Smooth muscle cell of the brain vasculature (primary cell): ENCODE measurements around the gene MINDY2.
"Not testable (repeated sequence)": the region's sequence is repeated elsewhere in the genome, so short reads cannot be mapped to it uniquely, and the experiment has no call there.

ENCODE experiments used
- DNase-seq: peaks from one replicate; pipeline ENCODE4 v3.0.0-alpha.2; 2012; ENCODE audit warnings: low read depth, low spot score

MINDY2 gene

DNA sequence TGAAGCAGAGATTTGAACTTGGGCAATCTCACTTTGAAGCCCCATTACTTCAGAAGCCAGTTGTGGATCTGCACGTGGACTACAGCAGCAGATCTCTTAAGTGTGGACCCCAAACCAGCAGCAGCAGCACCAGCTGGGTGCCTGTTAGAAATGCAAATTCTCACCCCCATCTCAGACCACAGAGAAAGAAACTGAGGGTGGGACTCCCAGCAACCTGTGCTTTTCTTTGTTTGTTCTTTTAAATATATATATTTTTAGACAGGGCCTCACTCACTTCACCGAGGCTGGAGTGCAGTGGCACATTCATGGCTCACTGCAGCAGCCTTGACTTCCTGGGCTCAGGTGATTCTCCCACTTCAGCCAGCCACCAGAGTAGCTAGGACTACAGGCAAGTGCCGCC, 109.2 kb downstream of the MINDY2 start:
- DNase-seq, result no peak

DNA sequence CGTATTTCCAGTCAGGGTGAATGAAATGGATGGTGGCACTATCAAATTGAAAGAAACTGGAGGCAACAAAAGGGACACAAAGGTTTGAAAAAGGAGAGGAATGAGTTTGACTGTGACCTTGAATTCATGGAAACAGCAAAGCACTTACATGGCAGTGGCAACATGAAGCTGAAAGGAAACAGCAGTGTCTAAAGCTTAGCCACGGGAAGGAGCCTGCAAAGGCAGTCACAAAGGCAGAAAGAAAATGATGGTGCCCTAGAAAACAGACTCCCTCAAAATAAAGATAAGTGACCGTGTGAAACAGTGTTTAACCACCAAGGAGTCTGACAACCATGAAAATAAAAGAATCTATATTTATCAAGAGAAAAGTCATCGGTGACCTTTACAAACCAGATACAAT, 111.1 kb downstream of the MINDY2 start:
- DNase-seq, result no peak

DNA sequence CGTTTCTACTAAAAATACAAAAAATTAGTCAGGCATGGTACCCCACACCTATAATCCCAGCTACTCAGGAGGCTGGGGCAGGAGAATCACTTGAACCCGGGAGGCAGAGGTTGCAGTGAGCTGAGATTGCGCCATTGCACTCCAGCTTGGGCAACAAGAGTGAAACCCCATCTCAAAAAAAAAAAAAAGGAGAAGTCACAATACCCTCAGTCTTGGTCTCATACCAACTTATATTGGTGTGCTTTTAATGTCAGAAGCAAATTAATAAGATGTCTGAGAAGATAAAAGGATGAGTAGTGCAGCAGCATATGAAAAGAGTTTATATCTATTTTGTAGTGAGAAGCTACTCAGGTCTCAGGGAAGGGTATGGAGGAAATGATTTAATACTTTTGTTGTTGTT, 112.8 kb downstream of the MINDY2 start:
- DNase-seq, result not testable (repeated sequence)

DNA sequence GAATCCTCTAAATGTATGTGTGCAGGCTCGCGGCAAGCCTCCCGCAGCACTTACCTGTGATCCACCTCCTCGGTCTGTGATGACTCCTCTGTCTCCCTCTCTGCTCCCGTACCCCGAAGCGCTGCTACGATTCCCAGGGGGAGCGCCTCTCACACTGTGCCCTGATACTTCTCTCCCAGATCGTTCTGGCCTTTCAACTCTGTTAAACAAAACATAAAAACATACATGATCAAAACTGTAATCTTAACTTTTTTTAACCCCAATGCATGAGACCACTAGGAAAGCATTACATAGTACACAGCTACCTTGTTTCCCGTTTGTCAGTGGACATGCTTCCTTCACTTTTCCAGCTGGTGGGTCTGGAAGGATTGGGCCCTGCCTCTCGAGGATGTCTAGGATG, 115.8 kb downstream of the MINDY2 start:
- no peak for DNase-seq

DNA sequence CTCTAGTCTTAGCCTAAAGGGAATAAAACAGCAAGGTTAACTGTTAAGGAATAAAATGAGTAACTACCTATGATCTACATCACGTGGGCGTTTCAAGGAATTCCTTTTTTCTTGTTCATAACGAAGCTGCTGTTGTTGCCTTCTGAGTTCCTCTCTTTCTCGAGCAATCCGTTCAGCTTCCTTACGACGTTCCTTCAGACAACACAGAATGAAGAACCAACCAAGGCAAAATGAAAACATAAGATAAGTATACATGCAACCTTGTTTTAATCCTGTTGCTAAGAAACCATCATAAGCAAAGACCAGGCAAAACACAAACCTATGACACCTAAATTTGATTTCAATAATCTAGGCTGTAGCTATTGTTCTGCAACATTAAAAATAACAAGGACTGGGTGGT, 118.3 kb downstream of the MINDY2 start:
- DNase-seq, result no peak

DNA sequence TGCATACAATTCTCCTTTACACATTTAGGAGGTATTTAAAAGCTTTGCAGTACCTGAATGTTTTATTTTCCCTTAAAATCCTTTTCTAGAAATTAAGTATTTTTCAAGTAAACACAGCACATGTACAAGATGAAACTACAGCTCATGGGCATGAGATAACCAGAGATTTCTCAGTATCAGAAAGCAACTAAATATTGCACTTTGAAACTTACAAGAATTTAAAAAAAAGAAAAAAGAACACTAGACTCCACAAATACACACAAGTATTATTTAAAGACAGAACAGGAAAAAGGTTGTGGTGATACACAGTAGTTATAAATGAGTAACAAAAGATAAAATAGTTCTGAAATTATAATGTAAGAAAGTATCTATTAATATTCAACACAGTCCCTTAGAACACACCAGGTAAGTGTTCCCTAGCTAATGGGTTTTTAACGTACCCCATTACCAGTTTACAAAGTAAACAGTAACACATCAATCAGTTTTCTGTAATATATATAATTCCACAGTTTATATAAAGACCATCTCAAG, 127.1 kb downstream of the MINDY2 start:
- DNase-seq, result no peak

DNA sequence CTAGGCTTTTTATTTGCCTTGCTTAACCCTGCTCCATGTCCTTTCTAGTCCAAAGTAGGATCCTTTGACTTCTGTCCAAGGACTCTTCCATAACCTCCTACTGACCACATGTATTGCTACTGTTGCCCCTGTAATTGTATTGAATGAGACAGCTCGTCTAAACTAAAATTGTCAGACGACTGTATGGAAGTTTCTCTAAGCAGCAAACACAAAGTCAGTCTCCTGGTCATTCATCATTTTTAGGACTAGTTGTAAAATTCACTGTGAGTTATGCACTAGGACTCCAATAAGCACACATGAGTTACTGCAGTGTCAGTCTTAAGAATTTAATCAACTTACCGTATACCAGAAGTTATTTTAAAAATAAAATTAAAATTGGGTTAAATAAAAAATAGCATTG, 129.5 kb downstream of the MINDY2 start:
- no peak for DNase-seq

DNA sequence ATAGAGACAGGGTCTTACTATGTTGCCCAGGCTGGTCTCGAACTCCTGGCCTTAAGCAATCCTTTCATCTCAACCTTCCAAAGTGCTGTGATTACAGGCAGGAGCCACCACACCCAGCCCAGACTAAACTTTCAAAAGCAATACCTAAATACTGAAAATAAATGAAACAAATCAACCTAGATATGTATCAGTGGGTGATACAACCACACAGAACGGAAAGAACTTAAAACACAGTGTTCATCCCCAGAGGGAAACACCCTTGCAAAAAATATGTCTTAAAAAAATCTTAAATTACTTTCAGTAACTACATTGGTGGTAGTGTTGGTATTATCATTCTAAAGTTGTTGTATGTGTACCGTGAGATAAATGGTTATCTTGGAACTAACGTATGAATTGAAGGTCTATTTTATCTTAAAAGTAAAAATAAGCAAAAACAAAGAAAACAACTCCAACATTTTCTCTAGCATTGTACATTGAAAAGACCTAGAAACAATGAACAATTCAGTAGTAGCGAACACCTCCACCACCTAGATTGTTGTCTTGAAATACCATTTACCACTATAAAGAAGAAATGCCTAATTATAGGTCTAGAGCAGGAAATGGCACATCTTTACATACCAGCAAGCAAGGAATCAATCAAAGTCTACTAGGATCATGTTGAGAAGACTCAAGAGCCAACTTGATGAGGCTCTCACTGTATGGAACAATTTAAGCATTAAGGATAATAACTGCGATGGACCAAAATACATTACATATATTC, 137.6 kb downstream of the MINDY2 start:
- no peak for DNase-seq

DNA sequence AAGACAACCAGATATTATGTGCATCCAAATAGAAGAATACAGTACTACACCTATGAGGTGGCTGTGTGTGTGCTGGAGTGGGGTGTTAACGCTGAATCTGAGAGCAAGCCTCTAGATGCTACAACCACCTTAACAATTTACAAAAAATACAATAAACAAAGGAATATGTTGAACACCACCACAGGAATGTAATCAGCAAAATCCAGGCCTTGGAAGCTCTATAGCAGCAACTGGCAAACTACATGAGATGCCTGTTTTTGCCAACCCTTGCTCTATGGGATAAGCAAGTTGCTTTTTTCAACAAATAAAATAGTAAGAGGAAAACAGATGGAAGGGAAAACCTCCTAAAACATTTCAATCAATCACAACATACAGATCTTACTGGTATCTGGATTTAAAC, 138.5 kb downstream of the MINDY2 start:
- no peak for DNase-seq

DNA sequence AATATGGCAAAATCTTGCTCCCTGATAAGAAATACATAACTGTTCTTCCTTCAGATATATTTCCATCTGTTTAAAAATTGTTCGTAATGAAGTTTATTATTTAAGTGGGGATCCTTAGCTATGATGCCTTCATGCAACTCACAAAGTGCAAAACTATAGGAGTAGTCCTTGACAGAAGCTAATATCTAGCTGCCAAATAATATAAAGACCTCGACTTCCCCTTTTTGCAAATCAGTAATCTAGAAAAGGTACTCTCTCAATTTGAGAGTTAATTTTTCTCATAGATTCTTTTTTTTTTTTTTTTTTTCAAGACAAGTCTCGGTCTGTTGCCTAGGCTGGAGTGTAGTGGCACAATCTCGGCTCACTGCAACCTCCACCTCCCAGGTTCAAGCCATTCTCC, 139.4 kb downstream of the MINDY2 start:
- DNase-seq, result no peak
